K562 (cell line): ENCODE measurements around the gene HYAL4. TPM values are rescaled to one million over a fixed set of nuclear protein-coding genes. Genes with fewer than 3 reads are reported as not detected.

Source experiments
- ATAC-seq: fragments of 200-7000 bp; cut with Tn5 transposase; 3 replicates; pipeline ENCODE4 v1.9.1; 2020; ENCODE audit warnings: moderate library complexity
- BruUV-seq: library from RNA; stranded (reverse); fragments of 400-500 nt; replicated peaks from 2 replicates; lab custom pipeline; 2021; lab: Mats Ljungman, UMichigan
- CTCF ChIA-PET: fragments of 300-600 bp; formaldehyde crosslinking; extraction: SDS; loops from one replicate; lab custom pipeline; 2021; ENCODE audit warnings: low intra/inter-chr PET ratio; lab: Yijun Ruan, JAX
- POLR2A ChIA-PET: fragments of 300-600, 350-650 bp; sonication (Branson Sonifier 250); formaldehyde crosslinking; extraction: SDS; loops from one replicate; lab custom pipeline; 2021; ENCODE audit warnings: antibody characterized with exemption, inconsistent platforms; lab: Yijun Ruan, JAX
- DNase-seq, 4 experiments: peaks; one replicate each; pipeline versions ENCODE4 v3.0.0 to v3.0.0-alpha.2; 2011 to 2018; ENCODE audit warnings: low spot score in 3 of 4, mixed read lengths in 3 of 4; ENCODE audit errors: extremely low read depth in 1 of 4
- FAIRE-seq: peaks from 2 replicates; lab custom pipeline; 2011; peaks lifted over from hg19 to GRCh38; lab: Jason Lieb, UNC
- H2AFZ ChIP-seq: 2 replicates; pipeline ENCODE4 v1.6.0; 2011; ENCODE audit warnings: low read depth, low read length, control low read depth, inconsistent platforms
- H3K27ac ChIP-seq: fragments of 200-600 bp; 3 replicates; pipeline ENCODE4 v1.8.0; 2011; ENCODE audit warnings: low read depth, mild to moderate bottlenecking, control low read depth, inconsistent platforms, low read length, moderate library complexity, mixed read lengths; ENCODE audit errors: extremely low read depth
- H3K27me3 ChIP-seq, 2 experiments: fragments of 300-600 bp in 1 of 2; 2 replicates in 1 of 2; 3 replicates in 1 of 2; pipeline versions ENCODE4 v1.6.0 to v1.8.0; 2011; ENCODE audit warnings: inconsistent platforms in 2 of 2, low read length in 2 of 2, mild to moderate bottlenecking in 1 of 2, mixed read lengths in 1 of 2, moderate library complexity in 1 of 2; ENCODE audit not compliant: control insufficient read depth in 2 of 2, insufficient read depth in 2 of 2
- H3K36me3 ChIP-seq: fragments of 300-600 bp; 3 replicates; pipeline ENCODE4 v1.8.0; 2011; ENCODE audit warnings: mild to moderate bottlenecking, low read length, inconsistent platforms; ENCODE audit not compliant: control insufficient read depth, insufficient read depth
- H3K4me1 ChIP-seq, 2 experiments: fragments of 200-600 bp in 1 of 2; replicated peaks in 1 of 2; 2 replicates in 1 of 2; 3 replicates in 1 of 2; pipeline versions ENCODE4 v1.5.1 to v1.8.0; 2011; ENCODE audit warnings: inconsistent platforms in 2 of 2, low read length in 2 of 2, mild to moderate bottlenecking in 1 of 2, mixed read lengths in 1 of 2, moderate library complexity in 1 of 2; ENCODE audit not compliant: control insufficient read depth in 2 of 2, insufficient read depth in 2 of 2
- H3K4me2 ChIP-seq: 2 replicates; pipeline ENCODE4 v1.6.1; 2011; ENCODE audit warnings: low read length, control low read depth, inconsistent platforms, mixed read lengths; ENCODE audit not compliant: insufficient read depth
- H3K4me3 ChIP-seq: fragments of 200-600 bp; sonication (generic), shearing (Covaris generic); 2 replicates; pipeline ENCODE4 v1.5.1; 2016; ENCODE audit warnings: control low read depth, inconsistent platforms
- H3K79me2 ChIP-seq: fragments of 200-600 bp; 3 replicates; pipeline ENCODE4 v1.8.0; 2011; ENCODE audit warnings: low read length, inconsistent platforms; ENCODE audit not compliant: control insufficient read depth, insufficient read depth
- H3K9ac ChIP-seq, 2 experiments: 2 replicates each; pipeline versions ENCODE4 v1.6.0 to v1.6.1; 2011; ENCODE audit warnings: low read depth in 2 of 2, low read length in 2 of 2, control low read depth in 1 of 2, inconsistent platforms in 1 of 2, mild to moderate bottlenecking in 1 of 2, mixed read lengths in 1 of 2; ENCODE audit not compliant: insufficient read depth in 1 of 2
- H3K9me1 ChIP-seq: one replicate; pipeline ENCODE4 v1.6.0; 2011; ENCODE audit warnings: inconsistent platforms, mild to moderate bottlenecking, low read length, moderate library complexity; ENCODE audit not compliant: control insufficient read depth, insufficient read depth
- H3K9me3 ChIP-seq: replicated peaks from 2 replicates; pipeline ENCODE4 v1.5.1; 2011; ENCODE audit warnings: low read depth, low read length, inconsistent platforms; ENCODE audit not compliant: control insufficient read depth, insufficient read depth
- H4K20me1 ChIP-seq: replicated peaks from 2 replicates; pipeline ENCODE4 v1.6.1; 2011; ENCODE audit warnings: low read length, inconsistent platforms, mixed read lengths; ENCODE audit not compliant: control insufficient read depth, insufficient read depth
- BMI1 ChIP-seq: fragments of 150-350 bp; IDR thresholded peaks from 2 replicates; pipeline ENCODE4 v1.6.1; 2014; ENCODE audit warnings: low read length
- CEBPG ChIP-seq, 3 experiments: fragments of 200-800 bp in 1 of 3; sonication (Bioruptor generic) in 1 of 3; sonication (generic) in 1 of 3; formaldehyde crosslinking in 1 of 3; IDR thresholded peaks in 2 of 3; conservative IDR thresholded peaks in 1 of 3; 2 replicates each; pipeline versions ENCODE4 v1.6.1 to v1.8.0; 2016 to 2022; ENCODE audit warnings: missing compliant biosample characterization in 2 of 3, missing genetic modification characterization in 2 of 3, mild to moderate bottlenecking in 1 of 3, missing genetic modification reagents in 1 of 3
- MECOM ChIP-seq: fragments of 250-450 bp; sonication (Bioruptor Pico); IDR thresholded peaks from 2 replicates; pipeline ENCODE4 v1.8.0; 2022; ENCODE audit warnings: inconsistent platforms
- MEF2D ChIP-seq: conservative IDR thresholded peaks from 2 replicates; pipeline ENCODE4 v1.6.1; 2016; ENCODE audit warnings: low read depth, missing genetic modification characterization, missing compliant biosample characterization
- SMARCE1 ChIP-seq: fragments of 450-650 bp; IDR thresholded peaks from 2 replicates; pipeline ENCODE4 v1.7.1; 2016; ENCODE audit warnings: mild to moderate bottlenecking
- STAT5B ChIP-seq: fragments of 250-450 bp; sonication (Bioruptor Pico); IDR thresholded peaks from 2 replicates; pipeline ENCODE4 v1.8.0; 2021; ENCODE audit warnings: mild to moderate bottlenecking, inconsistent platforms
- TAF15 ChIP-seq: fragments of 200-400 bp; formaldehyde crosslinking; IDR thresholded peaks from 2 replicates; pipeline ENCODE4 v1.6.1; 2017; ENCODE audit warnings: mild to moderate bottlenecking, low read depth, low read length, moderate library complexity
- TEAD4 ChIP-seq, 2 experiments: sonication (generic) in 1 of 2; formaldehyde crosslinking in 1 of 2; IDR thresholded peaks; 2 replicates each; pipeline versions ENCODE4 v1.6.1 to v1.8.0; 2012 to 2022; ENCODE audit warnings: borderline replicate concordance in 1 of 2, inconsistent platforms in 1 of 2, low read length in 1 of 2, mild to moderate bottlenecking in 1 of 2, missing genetic modification reagents in 1 of 2
- WGBS: fragments of 100-300 bp; shearing (Covaris generic); methylation state at CpG from one replicate; pipeline ENCODE4 v1.1.6; 2016; ENCODE audit warnings: low coverage, mixed read lengths; ENCODE audit not compliant: insufficient coverage; ENCODE audit errors: missing lambda C conversion rate; 5-methylcytosine and 5-hydroxymethylcytosine counted together
- in situ Hi-C: fragments of 300-500 bp; cut with MboI; formaldehyde crosslinking; loops from 4 replicates; pipeline ENCODE4 v1.15.0; 2018; ENCODE audit warnings: inconsistent platforms, mixed read lengths
- intact Hi-C: fragments of 100-400 bp; cut with micrococcal nuclease; formaldehyde crosslinking; loops from 2 replicates; pipeline ENCODE4 v1.14.2; 2022
- polyA plus RNA-seq, 8 experiments: library from polyadenylated mRNA; depleted of rRNA in 4 of 8; stranded (reverse) in 5 of 8; unstranded in 3 of 8; fragments of >200 nt; fragmentation: Nextera tagmentation in 2 of 8; fragmentation: Illumina TruSeq in 1 of 8; extraction: Ambion mirVana in 2 of 8; extraction: Trizol in 1 of 8; gene quantifications; 2 replicates each; pipeline versions ENCODE4 v1.2.1 to v1.2.3, GENCODE V29; 2011 to 2014; ENCODE audit warnings: inconsistent platforms in 1 of 8, missing spikeins in 1 of 8
- total RNA-seq, 7 experiments: library from RNA; depleted of rRNA in 6 of 7; stranded (reverse); fragments of >200 nt in 6 of 7; fragmentation: Illumina TruSeq in 2 of 7; extraction: Trizol in 2 of 7; gene quantifications; 2 replicates each; pipeline versions ENCODE4 v1.2.1 to v1.2.3, GENCODE V29; 2011 to 2021; ENCODE audit warnings: low replicate concordance in 1 of 7

Gene HYAL4
- total and polyA plus RNA-seq, 9 of the 15 experiments (the other 6 are each of a cell fraction or from before 2014, with no cell fraction given), result not detected

DNA sequence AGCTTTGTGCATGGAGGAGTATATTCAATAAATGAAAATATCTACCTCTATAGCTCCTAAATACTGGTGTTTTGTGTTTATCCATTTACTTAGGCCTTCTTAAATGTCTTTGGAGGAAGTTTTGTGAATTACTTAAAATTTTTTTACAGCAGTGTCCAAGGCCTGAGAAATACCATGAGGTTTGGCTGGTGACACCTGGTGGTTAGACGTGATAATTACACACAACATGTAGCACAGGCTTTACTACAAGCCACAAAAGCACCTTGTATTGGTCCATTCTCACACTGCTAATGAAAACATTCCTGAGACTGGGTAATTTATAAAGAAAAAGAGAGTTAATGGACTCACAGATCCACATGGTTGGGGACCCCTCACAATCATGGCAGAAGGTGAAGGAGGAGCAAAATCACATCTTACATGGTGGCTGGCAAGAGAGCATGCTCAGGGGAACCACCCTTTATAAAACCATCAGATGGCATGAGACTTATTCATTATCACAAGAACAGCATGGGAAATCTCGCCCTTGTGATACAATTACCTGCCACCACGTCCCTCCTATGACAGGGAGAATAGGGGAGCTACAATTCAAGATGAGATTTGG, 20.6 kb downstream of the HYAL4 start (continued):
- no peak for TF ChIP-seq MECOM (CRISPR knock-in tag)
- no peak for TF ChIP-seq MEF2D (tag)
- TF ChIP-seq TEAD4 (IDR thresholded peaks at IDR 0.05; ENCODE audit: low read length), result peak; percentile 20; the same call in 1 of the 2 replicates
- TF ChIP-seq TEAD4 (CRISPR knock-in tag; IDR thresholded peaks at IDR 0.05; ENCODE audit: borderline replicate concordance), result no peak
- TF ChIP-seq STAT5B (CRISPR knock-in tag), result no peak

GRCh38 chr7:123867225-123867624, 22.3 kb downstream of the HYAL4 start:
- no peaks in the 10 kb centered on the region for H4K20me1 ChIP-seq
- ChIA-PET POLR2A (no interaction called here), CTCF (interaction anchor here (1.1 kb wide), 1 partner anchor 184 kb away, joined by 4 read pairs; no protein-coding TSS in a partner anchor)
- no peak for ATAC-seq
- WGBS, result 4% methylated on average over 1 of the region's 1 CpG
- BruUV-seq, result no TSS peak
- no peak overlapping the region for H3K27ac ChIP-seq
- no peak overlapping the region for H3K4me2 ChIP-seq
- FAIRE-seq, result no peak
- TF ChIP-seq BMI1 (no peak), SMARCE1 (no peak), CEBPG (CRISPR knock-in tag; IDR thresholded peaks at IDR 0.05) (no peak), CEBPG (tag; conservative IDR thresholded peaks at IDR 0.05 in 1 of 2, IDR thresholded peaks at IDR 0.05 in 1 of 2) (peak in 1 of 2 experiments; percentile 49; a peak in 2 of 4 replicates), TAF15 (no peak)
- intact Hi-C loops (no loop called here), in situ Hi-C loops (no loop called here)
- no peak for DNase-seq
- H3K9me1 ChIP-seq, result no peaks in the 10 kb centered on the region
- no peak overlapping the region for H3K4me3 ChIP-seq
- H3K4me1 ChIP-seq, result no peaks in the 10 kb centered on the region
- no peaks in the 10 kb centered on the region for H3K9me3 ChIP-seq
- peaks cover 0 to 9% of the 10 kb centered on the region in 2 experiments; a peak in 1 of 5 replicates for H3K27me3 ChIP-seq
- no peak overlapping the region for H3K9ac ChIP-seq
- no peaks in the 10 kb centered on the region for H3K79me2 ChIP-seq
- H2AFZ ChIP-seq, result no peak overlapping the region
- no peaks in the 10 kb centered on the region for H3K36me3 ChIP-seq
